ENCODE data around the gene WNT9B. TPM values are rescaled to one million over a fixed set of nuclear protein-coding genes. Genes with fewer than 3 reads are reported as not detected.

WNT9B gene
- total RNA-seq, 3 donors from 2014 or later, result 0.22 TPM; not detected in 2

DNA sequence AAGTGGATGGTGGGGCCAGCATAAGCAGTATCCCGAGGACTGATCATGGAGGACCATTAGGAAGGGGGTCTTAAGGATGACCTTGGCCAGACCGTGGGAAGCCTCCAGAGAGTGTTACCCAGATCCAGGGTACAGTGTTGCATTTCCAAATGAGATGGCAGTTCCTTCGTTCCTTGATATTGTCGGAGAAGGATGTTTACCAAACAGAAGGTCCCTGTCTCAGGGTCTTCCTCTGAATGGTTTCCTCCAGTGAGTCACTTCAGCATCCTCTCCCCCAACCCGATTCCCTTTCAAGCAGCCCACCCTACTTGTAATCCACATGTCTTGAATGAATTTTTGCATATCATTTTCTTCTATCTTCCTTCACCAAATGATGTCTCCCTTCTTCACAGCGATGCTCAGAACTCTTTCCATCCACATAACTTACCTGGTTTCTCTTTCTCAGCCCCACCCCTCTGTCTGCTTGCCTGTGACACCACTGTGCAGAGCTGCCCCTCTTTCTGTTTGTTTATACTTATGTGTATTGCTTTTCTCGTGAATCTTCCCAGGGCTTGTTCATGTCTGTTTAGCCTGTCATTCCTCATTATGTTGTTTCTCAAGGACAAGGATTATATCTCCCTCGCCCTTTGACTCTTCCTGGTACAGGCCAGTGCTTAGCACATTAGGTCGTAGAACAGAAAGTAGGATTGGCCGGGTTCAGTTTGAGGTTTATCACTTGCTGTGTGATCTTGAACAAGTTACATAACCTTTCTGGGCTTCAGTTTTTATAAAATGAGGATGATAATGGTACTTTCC, 77.3 kb downstream of the WNT9B start:
- peaks cover 18% of the 10 kb centered on the region for H3K4me1 ChIP-seq (ENCODE audit: low read depth)
- no peak for DNase-seq
- H3K36me3 ChIP-seq (ENCODE audit: low read depth), result peaks cover 6% of the 10 kb centered on the region
- H3K9me3 ChIP-seq, result no peaks in the 10 kb centered on the region
- ATAC-seq, result peak; percentile 85
- intact Hi-C loops (cut with DNase I, micrococcal nuclease), result no loop called here
- TF ChIP-seq, protein P1, sequence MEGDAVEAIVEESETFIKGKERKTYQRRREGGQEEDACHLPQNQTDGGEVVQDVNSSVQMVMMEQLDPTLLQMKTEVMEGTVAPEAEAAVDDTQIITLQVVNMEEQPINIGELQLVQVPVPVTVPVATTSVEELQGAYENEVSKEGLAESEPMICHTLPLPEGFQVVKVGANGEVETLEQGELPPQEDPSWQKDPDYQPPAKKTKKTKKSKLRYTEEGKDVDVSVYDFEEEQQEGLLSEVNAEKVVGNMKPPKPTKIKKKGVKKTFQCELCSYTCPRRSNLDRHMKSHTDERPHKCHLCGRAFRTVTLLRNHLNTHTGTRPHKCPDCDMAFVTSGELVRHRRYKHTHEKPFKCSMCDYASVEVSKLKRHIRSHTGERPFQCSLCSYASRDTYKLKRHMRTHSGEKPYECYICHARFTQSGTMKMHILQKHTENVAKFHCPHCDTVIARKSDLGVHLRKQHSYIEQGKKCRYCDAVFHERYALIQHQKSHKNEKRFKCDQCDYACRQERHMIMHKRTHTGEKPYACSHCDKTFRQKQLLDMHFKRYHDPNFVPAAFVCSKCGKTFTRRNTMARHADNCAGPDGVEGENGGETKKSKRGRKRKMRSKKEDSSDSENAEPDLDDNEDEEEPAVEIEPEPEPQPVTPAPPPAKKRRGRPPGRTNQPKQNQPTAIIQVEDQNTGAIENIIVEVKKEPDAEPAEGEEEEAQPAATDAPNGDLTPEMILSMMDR (IDR thresholded peaks at IDR 0.05), result no peak
- no peak overlapping the region for H3K4me3 ChIP-seq

GRCh38 chr17:46929413-46929812, 78.0 kb downstream of the WNT9B start:
- ATAC-seq (peak; percentile 29), DNase-seq (no peak)
- Histone ChIP-seq H3K4me3 (no peak overlapping the region), H3K9me3 (no peaks in the 10 kb centered on the region), H3K4me1 (ENCODE audit: low read depth) (peaks cover 11% of the 10 kb centered on the region), H3K36me3 (ENCODE audit: low read depth) (peaks cover 8% of the 10 kb centered on the region)
- TF ChIP-seq, protein P1 (IDR thresholded peaks at IDR 0.05), result no peak
- intact Hi-C loops (cut with DNase I, micrococcal nuclease), result no loop called here

DNA sequence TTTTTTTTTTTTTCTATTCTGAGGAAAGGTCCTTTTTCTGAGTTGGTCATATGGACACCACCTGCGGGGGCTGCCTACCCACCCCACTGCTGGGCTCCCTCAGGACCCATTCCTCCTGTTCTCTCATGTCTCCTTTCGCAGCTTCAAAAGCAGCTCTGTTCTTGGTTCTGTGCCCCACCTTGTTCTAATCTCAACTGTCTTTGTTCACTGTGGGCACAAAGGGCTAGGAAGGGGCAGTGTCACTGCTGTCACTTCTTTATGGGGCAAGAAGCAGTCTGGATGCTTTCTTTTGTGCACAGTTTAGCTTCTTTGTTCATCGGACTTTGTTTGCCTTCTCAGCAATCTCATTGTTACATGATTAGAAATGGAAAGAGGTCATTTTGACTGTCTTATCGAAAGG, 78.7 kb downstream of the WNT9B start:
- intact Hi-C loops (cut with DNase I, micrococcal nuclease), result no loop called here
- ATAC-seq (no peak), DNase-seq (no peak)
- TF ChIP-seq, protein P1 (IDR thresholded peaks at IDR 0.05), result no peak
- Histone ChIP-seq H3K4me3 (no peak overlapping the region), H3K4me1 (ENCODE audit: low read depth) (peaks cover 6% of the 10 kb centered on the region), H3K9me3 (no peaks in the 10 kb centered on the region), H3K36me3 (ENCODE audit: low read depth) (peaks cover 8% of the 10 kb centered on the region)

DNA sequence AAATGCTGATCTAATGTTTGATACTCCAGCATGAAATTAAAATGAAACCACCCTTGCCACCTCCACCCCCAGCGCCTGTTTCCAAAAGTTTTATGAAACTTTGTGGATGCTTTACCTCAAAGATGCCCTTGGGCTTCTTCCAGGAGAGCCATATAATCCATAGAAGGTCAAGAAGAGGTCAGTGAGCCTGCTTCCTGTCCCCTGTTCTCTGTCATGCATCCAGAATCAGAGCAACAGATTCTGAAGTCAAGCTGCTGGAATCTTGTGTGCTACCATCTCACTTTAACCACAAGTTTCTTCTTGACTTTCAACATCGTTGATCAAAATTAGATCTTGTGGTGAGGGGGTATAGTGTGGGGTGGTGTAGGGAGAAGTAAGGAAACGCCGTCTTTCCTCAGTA, 80.2 kb downstream of the WNT9B start:
- Histone ChIP-seq H3K4me3 (no peak overlapping the region), H3K36me3 (ENCODE audit: low read depth) (peaks cover 8% of the 10 kb centered on the region), H3K4me1 (ENCODE audit: low read depth) (peaks cover 5% of the 10 kb centered on the region), H3K9me3 (no peaks in the 10 kb centered on the region)
- TF ChIP-seq, protein P1 (IDR thresholded peaks at IDR 0.05), result no peak
- ATAC-seq (no peak), DNase-seq (no peak)
- intact Hi-C loops (cut with DNase I, micrococcal nuclease), result no loop called here

DNA sequence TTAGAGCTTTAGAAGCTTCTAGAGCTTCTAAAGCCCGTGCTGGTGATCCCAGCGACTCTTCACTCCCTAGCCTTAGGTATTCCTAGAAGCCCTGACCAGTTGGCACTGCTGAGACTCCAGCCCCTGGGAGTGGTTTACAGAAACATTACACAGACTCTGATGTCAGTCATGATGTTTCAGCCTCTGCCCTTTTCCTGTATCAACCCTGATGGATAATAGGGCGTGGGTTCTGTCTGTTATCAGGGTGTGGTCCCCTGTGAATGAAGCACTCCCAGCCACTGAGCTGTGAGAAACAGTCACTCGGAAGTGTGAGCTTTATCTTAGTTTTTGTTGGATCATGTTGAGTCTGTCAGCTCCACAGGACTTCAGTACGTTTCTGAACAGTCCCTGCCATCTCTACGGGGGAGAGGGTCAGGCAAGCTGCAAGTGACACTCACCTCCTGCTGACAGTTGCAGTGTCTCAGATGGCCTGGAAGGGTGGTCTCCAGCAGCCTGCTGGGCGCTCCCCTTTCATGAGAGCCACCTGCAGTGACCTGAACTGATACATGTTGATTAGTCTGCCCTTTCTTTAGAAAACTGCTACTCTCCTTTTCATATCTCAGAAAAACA, 84.4 kb downstream of the WNT9B start:
- Histone ChIP-seq H3K4me1 (ENCODE audit: low read depth) (no peaks in the 10 kb centered on the region), H3K4me3 (no peak overlapping the region), H3K36me3 (ENCODE audit: low read depth) (peaks cover 8% of the 10 kb centered on the region), H3K9me3 (no peaks in the 10 kb centered on the region)
- ATAC-seq (peak; percentile 90), DNase-seq (peak in 1 of 3 donors; percentile 23)
- intact Hi-C loops (cut with DNase I, micrococcal nuclease), result no loop called here
- TF ChIP-seq, protein P1 (IDR thresholded peaks at IDR 0.05), result no peak

Other genes starting within 250 kb of the WNT9B start
- 1 to 10 TPM in 1 of 3 donors, under 1 TPM in 2; 0.29 to 1.1 (median 0.41) TPM for gene WNT3, start 32.9 kb upstream of the WNT9B start, total RNA-seq
- 10 to 100 TPM; 53.7 to 56.5 (median 55.0) TPM for gene GOSR2, start 71.6 kb downstream of the WNT9B start, total RNA-seq
- gene RPRML, start 127.7 kb downstream of the WNT9B start, total RNA-seq, result under 1 TPM in 2 of 3 donors, not detected in 1; 0.26 to 0.44 TPM